Prostate gland (tissue), 2 donors: ENCODE measurements around the gene CLEC18A.

Experiments
- CTCF ChIP-seq, 4 experiments: fragments of 200-600 bp in 2 of 4; fragments of 450-650 bp in 2 of 4; sonication (generic) in 2 of 4; IDR thresholded peaks; 1 replicate in 3 of 4; 2 replicates in 1 of 4; pipeline ENCODE4 v1.5.1; 2016 to 2019; ENCODE audit warnings: antibody characterized with exemption in 4 of 4, mild to moderate bottlenecking in 2 of 4, moderate library complexity in 2 of 4
- POLR2A ChIP-seq: fragments of 450-650 bp; IDR thresholded peaks from one replicate; pipeline ENCODE4 v1.6.1; 2016; ENCODE audit warnings: antibody characterized with exemption, mild to moderate bottlenecking

GRCh38 chr16:69934751-69935150, 16.4 kb upstream of the CLEC18A start:
- no peak for TF ChIP-seq CTCF (IDR thresholded peaks at IDR 0.05)
- no peak for TF ChIP-seq POLR2A
